A673 (cell line): ENCODE results near the gene SARDH. TPM values are rescaled to one million over a fixed set of nuclear protein-coding genes. Genes with fewer than 3 reads are reported as not detected.

Experiments
- BruUV-seq: library from RNA; stranded (reverse); fragments of 400-500 nt; replicated peaks from 2 replicates; lab custom pipeline; 2021; lab: Mats Ljungman, UMichigan
- CTCF ChIA-PET: fragments of 300-600 bp; sonication (Branson Sonifier 250); formaldehyde crosslinking; loops from one replicate; lab custom pipeline; 2022; ENCODE audit warnings: antibody characterized with exemption; lab: Charles Lee
- POLR2A ChIA-PET: fragments of 300-600 bp; sonication (Branson Sonifier 250); formaldehyde crosslinking; loops from one replicate; lab custom pipeline; 2022; ENCODE audit warnings: antibody characterized with exemption; ENCODE audit not compliant: low non-redundant PET; lab: Charles Lee
- DNase-seq: peaks from one replicate; pipeline ENCODE4 v3.0.0-alpha.2; 2015; ENCODE audit warnings: low spot score
- H3K27ac ChIP-seq: fragments of 200-600 bp; sonication (generic); 2 replicates; pipeline ENCODE4 v1.5.1; 2016; ENCODE audit warnings: mixed run types, low read depth, mild to moderate bottlenecking, mixed read lengths, antibody characterized with exemption, low read length; ENCODE audit not compliant: poor library complexity, severe bottlenecking
- H3K27me3 ChIP-seq: fragments of 200-600 bp; sonication (generic); replicated peaks from 2 replicates; pipeline ENCODE4 v1.6.1; 2017; ENCODE audit warnings: mixed run types, low read depth, mild to moderate bottlenecking, mixed read lengths, antibody characterized with exemption, low read length; ENCODE audit not compliant: insufficient read depth, poor library complexity
- H3K36me3 ChIP-seq: fragments of 200-600 bp; sonication (generic); 2 replicates; pipeline ENCODE4 v1.6.1; 2016; ENCODE audit warnings: mixed run types, mild to moderate bottlenecking, mixed read lengths, antibody characterized with exemption, low read length; ENCODE audit not compliant: insufficient read depth, poor library complexity, severe bottlenecking
- H3K4me1 ChIP-seq: fragments of 200-600 bp; sonication (generic); 2 replicates; pipeline ENCODE4 v1.6.1; 2017; ENCODE audit warnings: mixed run types, mild to moderate bottlenecking, mixed read lengths, antibody characterized with exemption, low read length; ENCODE audit not compliant: insufficient read depth, poor library complexity, severe bottlenecking
- H3K4me3 ChIP-seq: fragments of 200-600 bp; sonication (generic); 2 replicates; pipeline ENCODE4 v1.5.1; 2016; ENCODE audit warnings: low read depth, mixed run types, mild to moderate bottlenecking, mixed read lengths, low read length; ENCODE audit not compliant: poor library complexity, severe bottlenecking
- H3K9me3 ChIP-seq: fragments of 200-600 bp; sonication (generic); 2 replicates; pipeline ENCODE4 v1.6.1; 2016; ENCODE audit warnings: mixed run types, low read depth, mild to moderate bottlenecking, mixed read lengths, antibody characterized with exemption, low read length; ENCODE audit not compliant: poor library complexity, severe bottlenecking
- CTCF ChIP-seq: fragments of 300-800, 200-600 bp; sonication (generic); conservative IDR thresholded peaks from 2 replicates; pipeline ENCODE4 v1.5.1; 2017; ENCODE audit warnings: low read depth, mild to moderate bottlenecking, antibody characterized with exemption, low read length, moderate library complexity, mixed read lengths
- EZH2 ChIP-seq: fragments of 200-600 bp; sonication (generic); IDR thresholded peaks from 2 replicates; pipeline ENCODE4 v1.6.1; 2017; ENCODE audit warnings: borderline replicate concordance, low read depth, mild to moderate bottlenecking, mixed read lengths, antibody characterized with exemption, low read length; ENCODE audit not compliant: poor library complexity, severe bottlenecking
- intact Hi-C: fragments of 100-400 bp; cut with micrococcal nuclease; formaldehyde crosslinking; loops from one replicate; pipeline ENCODE4 v1.10.0; 2022; ENCODE audit not compliant: unreplicated experiment
- total RNA-seq: library from RNA; stranded (reverse); gene quantifications from 2 replicates; pipeline ENCODE4 v1.2.3, GENCODE V29; 2021

SARDH gene
- total RNA-seq, 1 experiment from 2014 or later, result 0.37 TPM

- Histone ChIP-seq H3K36me3 (no peaks in the 10 kb centered on the region), H3K4me3 (no peak overlapping the region), H3K9me3 (no peaks in the 10 kb centered on the region), H3K4me1 (peaks cover 10% of the 10 kb centered on the region), H3K27ac (no peak overlapping the region), H3K27me3 (no peaks in the 10 kb centered on the region)
- ChIA-PET CTCF (no interaction called here), POLR2A (no interaction called here)
- BruUV-seq, result no TSS peak
- peak; percentile 57 for DNase-seq
- TF ChIP-seq CTCF, result no peak
- no peak for TF ChIP-seq EZH2
- intact Hi-C loops, result no loop called here
Observed at GRCh38 chr9:133691626-133692363, 46.4 kb downstream of the SARDH start.

GRCh38 chr9:133691191-133691590 lies 47.0 kb downstream of the SARDH start:
- Histone ChIP-seq H3K36me3 (no peaks in the 10 kb centered on the region), H3K27ac (no peak overlapping the region), H3K9me3 (no peaks in the 10 kb centered on the region), H3K4me3 (no peak overlapping the region), H3K27me3 (no peaks in the 10 kb centered on the region), H3K4me1 (peaks cover 10% of the 10 kb centered on the region)
- no peak for DNase-seq
- BruUV-seq, result no TSS peak
- intact Hi-C loops, result no loop called here
- POLR2A ChIA-PET, result no interaction called here
- CTCF ChIA-PET, result no interaction called here
- TF ChIP-seq EZH2, result no peak
- no peak for TF ChIP-seq CTCF

GRCh38 chr9:133690081-133690561 lies 48.0 kb downstream of the SARDH start:
- Histone ChIP-seq H3K27me3 (no peaks in the 10 kb centered on the region), H3K36me3 (no peaks in the 10 kb centered on the region), H3K27ac (no peak overlapping the region), H3K9me3 (no peaks in the 10 kb centered on the region), H3K4me1 (peaks cover 10% of the 10 kb centered on the region), H3K4me3 (no peak overlapping the region)
- intact Hi-C loops, result no loop called here
- TF ChIP-seq CTCF (no peak), EZH2 (no peak)
- DNase-seq, result no peak
- POLR2A ChIA-PET, result no interaction called here
- CTCF ChIA-PET, result no interaction called here
- no TSS peak for BruUV-seq
